Astrocyte of the hippocampus (primary cell): ENCODE measurements around the gene TMEM14C.
"Not testable (repeated sequence)": the region's sequence is repeated elsewhere in the genome, so short reads cannot be mapped to it uniquely, and the experiment has no call there.

ENCODE experiments used
- DNase-seq: peaks from one replicate; pipeline ENCODE4 v3.0.0; 2011; ENCODE audit warnings: low read depth, low spot score

TMEM14C gene

DNA sequence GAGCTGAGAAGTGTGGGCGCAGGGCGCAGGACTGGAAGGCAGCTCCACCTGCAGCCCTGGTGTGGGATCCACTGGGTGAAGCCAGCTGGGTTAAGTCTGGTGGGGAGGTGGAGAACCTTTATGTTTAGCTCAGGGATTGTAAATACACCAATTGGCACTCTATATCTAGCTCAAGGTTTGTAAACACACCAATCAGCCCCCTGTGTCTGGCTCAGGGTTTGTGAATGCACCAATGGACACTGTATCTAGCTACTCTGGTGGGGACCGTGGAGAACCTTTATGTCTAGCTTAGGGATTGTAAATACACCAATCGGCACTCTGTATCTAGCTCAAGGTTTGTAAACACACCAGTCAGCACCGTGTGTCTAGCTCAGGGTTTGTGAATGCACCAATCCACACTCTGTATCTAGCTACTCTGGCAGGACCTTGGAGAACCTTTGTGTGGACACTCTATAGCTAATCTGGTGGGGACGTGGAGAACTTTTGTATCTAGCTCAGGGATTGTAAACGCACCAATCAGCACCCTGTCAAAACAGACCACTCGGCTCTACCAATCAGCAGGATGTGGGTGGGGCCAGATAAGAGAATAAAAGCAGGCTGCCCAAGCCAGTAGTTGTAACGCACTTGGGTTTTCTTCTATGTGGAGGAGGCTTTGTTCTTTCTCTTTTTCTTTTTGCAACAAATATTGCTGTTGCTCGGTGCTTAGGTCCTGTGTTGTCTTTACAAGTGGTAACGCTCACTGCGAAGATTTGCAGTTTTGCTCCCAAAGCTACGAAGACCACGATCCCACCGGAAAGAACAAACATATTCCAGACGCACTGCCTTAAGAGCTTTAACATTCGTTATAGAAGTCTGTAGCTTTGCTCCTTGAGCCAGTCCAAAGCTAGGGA, 1.7 kb upstream of the TMEM14C start:
- DNase-seq, result not testable (repeated sequence)

DNA sequence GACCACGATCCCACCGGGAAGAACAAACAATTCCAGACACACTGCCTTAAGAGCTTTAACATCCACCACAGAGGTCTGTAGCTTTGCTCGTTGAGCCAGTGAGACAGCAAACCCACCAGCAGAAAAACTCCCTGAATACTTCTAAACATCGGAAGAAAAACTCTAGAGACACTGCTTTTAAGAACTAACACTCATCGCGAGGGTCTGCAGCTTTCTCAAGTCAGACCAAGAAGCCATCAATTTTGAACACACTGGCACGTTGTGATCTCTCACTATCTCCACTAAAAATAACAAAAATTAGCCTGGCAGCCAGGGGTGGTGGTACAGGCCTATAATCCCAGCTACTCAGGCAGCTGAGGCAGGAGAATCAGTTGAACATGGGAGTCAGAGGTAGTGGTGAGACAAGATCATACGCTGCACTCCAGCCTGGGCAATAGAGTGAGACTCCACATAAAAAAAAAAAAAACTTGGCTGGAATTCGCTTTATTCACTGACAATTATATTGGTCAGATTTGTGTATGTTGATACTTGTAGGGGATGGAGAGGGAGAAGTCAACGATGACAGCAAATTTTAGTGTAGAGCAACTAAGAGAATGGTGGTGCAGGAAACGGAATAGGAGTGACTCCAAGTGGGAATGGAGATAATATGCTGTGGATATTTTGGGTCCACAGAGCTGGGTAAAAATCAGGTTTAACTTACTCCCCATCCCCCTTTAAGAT, 860 bp upstream of the TMEM14C start:
- no peak for DNase-seq

DNA sequence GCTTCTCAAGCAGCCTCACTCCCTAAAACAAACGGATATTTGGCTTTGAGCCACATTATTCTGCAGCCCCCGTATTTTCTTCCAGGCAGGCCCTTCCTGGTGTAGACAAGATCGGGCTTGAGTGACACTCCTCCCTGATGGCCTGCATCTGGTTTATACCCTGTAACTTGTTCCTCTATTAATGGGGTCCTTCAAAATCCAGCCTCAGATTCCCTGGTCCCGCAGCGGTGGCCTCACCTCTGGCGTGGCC, 375 bp upstream of the TMEM14C start:
- no peak for DNase-seq

DNA sequence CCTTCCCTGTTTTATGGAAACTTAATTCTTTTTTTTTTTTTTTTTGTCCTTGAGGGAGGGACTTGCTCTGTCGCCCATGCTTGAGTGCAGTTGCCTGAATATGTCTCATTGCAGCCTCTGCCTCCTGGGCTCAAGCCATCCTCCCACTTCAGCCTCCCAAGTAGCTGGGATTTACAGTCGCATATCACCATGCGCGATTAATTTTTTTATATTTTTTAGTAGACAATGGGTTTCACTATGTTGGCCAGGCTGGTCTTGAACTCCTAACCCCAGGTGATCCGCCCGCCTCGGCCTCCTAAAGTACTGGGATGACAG, 654 bp downstream of the TMEM14C start:
- DNase-seq, result no peak

DNA sequence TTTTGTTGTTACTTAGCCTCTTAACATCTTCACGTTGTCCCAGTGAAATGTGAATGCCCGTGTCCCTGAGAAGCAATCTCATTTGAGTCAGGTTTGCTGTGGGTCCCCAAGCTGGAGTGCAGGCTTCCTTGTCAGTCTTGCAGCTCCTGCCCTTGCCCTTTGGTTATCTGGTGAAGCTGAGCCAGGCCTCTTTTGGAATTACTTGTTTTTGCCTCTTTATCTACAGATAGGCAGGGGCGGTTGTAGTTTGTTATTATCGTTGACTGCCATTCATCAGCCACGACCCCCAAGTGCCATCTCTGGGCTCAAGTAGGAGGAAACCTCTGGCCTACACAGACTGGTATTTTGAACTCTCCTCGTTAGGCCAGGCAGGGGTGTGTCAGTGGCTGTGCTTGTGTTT, 2.2 kb downstream of the TMEM14C start:
- DNase-seq, result no peak

DNA sequence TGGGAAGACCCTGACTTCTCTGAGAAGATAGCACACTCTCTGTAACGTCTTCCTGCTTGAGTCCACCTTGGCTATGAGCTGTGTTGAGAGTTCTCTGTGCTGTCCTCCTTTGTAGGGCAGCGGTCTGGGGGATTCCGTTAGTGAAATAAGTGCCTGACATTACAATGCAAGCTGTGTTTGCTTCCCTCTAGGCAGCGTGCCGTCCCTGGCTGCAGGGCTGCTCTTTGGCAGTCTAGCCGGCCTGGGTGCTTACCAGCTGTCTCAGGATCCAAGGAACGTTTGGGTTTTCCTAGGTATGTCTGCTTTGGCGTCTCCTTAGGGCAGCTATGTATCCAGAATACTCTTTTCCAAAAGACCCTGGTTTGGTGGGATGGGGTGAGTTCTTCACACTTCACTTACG, 2.8 kb downstream of the TMEM14C start:
- no peak for DNase-seq

DNA sequence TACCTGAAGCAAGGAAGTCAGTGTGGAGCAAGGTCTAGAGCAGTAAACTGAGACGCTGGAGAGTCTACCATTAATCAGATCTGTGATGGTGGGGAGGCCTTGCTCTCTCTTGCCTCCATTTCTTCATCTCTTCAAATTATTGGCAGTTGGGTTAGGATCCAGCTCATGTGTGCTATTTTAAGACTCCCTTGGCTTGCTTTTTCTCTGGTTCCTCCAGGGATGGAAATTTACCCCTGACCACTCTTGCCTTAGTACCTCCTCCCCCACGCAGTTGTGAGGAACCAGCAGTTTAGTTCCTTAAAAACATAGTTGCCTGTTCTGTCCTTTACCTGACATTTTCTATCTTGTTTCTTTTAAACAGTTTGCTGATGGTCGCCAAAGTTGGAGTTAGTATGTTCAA, 7.4 kb downstream of the TMEM14C start:
- DNase-seq, result no peak

DNA sequence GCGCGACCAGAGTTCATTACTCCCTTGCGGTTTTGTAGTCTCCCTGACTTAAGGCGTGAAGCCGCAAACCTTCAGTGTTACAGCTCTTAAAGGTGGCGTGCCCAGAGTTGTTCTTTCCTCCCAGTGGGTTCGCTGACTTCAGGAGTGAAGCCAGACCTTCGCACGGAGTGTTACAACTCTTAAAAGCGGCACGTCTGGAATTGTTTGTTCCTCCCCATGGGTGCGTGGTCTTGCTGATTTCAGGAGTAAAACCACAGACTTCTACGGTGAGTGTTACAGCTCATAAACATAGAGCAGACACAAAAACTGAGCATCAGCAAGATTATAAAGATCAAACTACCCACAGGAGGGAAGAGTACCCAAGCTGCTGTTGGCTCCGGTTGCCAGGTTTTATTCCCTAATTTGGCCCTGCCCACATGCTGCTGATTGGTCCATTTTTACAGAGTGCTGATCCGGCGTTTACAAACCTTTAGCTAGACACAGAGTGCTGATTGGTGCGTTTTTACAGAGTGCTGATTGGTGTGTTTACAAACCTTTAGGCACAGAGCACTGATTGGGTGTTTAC, 10.4 kb downstream of the TMEM14C start:
- DNase-seq, result no peak

DNA sequence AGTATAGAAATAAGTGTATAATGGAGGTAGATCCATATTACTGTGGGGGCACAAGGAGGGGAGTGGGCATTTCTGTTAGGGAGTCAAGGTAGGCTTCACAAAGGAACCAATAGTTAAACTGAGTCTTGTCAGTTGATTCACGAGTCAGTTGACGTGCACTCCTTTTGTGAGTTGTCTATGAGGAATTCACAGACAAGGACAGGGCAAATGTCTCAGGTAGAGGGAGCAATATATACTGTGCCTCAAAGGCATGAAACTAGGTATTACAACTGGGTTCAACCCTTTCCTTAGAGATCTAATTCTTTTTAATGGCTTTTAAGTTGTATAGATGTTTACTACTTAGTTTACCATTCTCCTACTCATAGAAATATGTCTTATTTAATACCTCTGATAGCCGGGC, 11.0 kb downstream of the TMEM14C start:
- DNase-seq, result no peak

DNA sequence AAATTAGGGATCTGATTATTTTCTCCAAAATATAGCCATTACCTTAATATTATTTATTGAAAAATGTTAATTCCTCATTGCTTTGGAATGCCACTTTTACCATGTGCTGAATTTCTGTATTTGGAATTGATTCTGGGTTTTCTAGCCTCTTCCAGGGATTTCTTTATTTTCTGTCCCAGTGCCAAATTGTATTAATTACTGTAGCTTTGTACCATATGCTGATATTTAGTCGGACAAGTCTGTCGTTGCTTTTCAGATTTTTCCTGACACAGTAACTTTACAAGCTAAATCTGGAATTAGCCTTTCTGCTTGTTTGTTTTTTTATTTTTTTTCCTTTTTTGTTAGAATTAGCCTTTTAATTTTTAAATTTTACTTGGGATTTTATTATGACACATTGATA, 13.9 kb downstream of the TMEM14C start:
- DNase-seq, result no peak

DNA sequence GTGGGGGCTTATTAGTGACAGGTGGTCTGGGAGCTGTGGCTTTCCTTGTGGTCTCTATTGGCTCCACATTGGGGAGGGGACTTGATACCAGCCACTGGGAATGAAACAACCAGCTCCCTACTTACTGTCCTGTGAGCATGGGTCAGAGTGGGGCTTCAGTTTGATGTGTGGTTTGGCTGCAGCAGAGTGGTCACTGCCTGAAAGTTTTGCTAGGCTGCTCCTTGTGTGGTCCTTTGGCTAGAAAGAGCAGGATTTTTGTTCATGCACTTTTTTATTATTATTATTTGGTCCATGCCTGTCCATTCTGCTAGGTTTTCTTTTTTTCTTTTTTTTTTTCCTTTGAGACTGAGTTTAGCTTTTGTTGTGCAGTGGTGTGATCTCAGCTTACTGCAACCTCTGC, 17.2 kb downstream of the TMEM14C start:
- DNase-seq, result no peak

DNA sequence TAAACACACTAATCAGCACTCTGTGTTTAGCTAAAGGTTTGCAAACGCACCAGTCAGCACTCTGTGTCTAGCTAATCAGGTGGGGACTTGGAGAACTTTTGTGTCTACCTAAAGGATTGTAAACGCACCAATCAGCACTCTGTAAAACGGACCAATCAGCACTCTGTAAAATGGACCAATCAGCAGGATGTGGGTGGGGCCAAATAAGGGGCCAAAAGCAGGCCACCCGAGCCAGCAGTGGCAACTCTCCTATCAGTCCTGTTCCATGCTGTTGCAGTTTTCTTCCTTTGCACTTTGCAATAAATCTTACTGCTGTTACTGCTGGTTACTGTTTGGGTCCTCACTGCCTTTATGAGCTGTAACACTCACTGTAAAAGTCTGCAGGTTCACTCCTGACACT, 18.8 kb downstream of the TMEM14C start:
- DNase-seq, result not testable (repeated sequence)

DNA sequence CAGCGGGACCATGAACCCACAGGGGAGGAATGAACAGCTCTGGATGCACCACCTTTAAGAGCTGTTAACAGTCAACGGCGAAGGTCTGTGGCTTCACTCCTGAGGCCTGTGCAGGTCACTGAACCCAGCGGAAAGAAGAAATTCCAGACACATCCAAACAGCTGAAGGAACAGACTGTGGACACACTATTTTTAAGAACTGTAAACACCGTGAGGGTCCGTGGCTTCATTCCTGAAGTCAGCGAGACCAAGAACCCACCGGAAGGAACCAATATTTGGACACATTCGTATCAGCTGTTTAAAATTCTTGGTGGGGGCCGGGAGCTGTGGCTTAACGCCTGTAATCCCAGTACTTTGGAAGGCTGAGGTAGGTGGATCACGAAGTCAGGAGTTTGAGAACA, 19.4 kb downstream of the TMEM14C start:
- no peak for DNase-seq

DNA sequence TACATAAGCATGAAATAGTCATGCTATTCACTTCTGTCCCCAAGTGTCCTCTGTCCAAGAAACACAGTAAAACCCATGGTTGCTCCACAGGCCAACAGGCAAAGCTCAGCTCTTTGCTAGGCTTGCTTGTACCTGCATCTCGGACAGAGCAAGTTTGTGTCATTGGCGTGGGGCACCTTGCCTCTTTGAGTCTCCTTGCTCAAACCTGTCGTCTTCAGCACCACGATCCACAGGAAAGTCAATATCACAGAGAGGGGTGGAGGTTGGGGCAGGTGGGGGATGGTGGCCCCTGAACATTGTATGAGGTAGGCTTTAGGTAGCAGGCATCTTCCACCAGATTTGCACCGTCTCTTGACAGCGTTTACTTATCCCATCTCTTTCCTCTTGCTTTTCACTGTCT, 20.6 kb downstream of the TMEM14C start:
- DNase-seq, result no peak

DNA sequence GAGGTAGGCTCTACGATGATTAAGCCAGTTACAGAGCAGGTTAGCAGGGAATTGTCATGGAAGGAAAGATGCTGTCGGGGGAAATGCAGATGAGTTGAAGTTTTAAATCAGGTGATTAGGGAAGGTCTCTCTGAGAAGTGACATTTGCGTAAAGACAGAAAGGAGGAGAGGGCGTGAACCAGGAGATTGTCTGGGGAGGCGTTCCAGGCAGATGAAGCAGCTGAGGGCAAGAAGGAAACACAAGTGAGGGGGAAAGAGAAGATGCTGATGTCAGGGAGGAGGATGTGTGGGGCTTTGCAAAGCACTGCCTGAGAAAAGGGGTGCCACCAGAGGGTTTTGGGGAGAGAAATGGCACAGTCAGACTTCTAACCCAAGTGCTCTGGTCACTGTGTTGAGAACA, 22.2 kb downstream of the TMEM14C start:
- DNase-seq, result no peak

DNA sequence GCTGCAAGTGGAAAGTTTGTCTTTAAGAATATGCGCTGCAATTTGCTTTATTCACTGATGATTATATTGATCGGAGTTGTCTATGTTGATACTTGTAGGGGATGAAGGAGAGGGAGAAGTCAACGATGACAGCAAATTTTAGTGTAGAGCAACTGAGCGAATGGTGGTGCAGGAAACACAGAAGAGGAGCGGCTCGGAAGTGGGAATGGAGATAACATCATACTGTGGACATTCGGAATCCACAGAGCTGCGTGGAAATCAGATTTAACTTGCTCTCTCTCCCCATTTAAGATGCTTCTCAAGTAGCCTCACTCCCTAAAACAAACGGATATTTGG, 24.0 kb downstream of the TMEM14C start:
- DNase-seq, result no peak

DNA sequence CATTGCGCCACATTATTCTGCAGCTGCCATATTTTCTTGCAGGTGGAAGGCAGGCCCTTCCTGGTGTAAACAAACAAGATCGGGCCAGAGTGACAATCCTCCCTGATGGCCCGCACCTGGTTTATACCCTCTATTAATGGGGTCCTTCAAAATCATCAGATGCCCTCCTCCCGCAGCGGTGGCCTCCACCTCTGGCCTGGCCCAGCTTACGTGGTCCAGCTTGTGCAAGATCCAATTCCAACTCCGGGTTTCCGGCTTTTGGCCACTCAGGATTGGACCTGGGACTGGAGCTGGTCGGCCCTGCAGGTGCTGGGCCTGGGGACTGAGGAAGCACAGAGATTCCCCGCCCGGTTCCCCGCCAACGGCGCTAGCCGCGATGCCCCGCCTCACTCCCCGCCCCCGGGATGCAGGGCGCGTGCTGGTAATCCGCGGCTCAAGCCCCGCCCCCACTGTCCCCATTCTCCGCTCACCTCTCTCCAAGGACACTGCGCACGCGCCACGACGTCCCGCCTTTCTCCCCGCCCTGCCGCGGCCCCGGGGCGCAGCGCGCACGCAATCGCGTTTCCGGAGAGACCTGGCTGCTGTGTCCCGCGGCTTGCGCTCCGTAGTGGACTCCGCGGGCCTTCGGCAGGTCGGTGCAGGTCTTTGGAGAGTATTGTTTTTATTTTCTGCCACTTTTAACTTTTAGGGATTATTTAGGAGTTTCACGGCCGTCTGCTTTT, 24.5 kb downstream of the TMEM14C start, which contains the start of gene TMEM14B:
TSS of gene TMEM14B (plus strand) at position 555 of the 722 bp plus-strand sequence. CDS start 1,441 bp downstream, outside the sequence.
- peak; percentile 99 for DNase-seq

DNA sequence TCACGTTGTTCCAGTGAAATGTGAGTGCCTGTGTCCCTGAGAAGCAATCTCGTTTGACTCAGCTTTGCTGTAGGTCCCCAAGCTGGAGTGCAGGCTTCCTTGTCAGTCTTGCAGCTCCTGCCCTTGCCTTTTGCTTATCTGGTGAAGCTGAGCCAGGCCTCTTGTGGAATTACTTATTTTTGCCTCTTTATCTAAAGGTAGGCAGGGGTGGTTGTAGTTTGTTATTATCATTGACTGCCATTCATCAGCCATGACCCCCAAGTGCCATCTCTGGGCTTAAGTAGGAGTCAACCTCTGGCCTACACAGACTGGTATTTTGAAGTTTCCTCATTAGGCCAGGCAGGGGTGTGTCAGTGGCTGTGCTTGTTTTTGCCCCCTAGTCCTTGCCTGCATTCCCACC, 26.9 kb downstream of the TMEM14C start:
- DNase-seq, result no peak

DNA sequence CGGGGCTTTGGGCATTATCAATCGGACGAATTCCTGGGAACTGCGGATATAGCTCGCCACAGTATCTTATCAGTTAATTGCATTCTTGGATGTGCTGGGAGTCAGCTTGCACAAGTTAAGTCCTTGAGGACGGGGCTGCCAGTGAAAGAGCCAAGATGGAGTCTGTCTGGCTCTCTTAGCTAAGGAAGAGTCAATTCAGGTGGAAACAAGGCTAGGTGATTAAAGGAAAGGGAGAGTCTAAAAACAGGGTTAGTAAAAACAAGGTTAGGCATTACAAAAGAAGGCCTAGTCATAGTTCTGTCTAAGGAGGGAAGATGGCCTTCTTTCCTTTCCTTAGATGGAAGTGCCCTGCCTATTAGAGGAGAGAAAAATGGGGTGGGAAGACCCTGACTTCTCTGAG, 27.7 kb downstream of the TMEM14C start:
- DNase-seq, result not testable (repeated sequence)

DNA sequence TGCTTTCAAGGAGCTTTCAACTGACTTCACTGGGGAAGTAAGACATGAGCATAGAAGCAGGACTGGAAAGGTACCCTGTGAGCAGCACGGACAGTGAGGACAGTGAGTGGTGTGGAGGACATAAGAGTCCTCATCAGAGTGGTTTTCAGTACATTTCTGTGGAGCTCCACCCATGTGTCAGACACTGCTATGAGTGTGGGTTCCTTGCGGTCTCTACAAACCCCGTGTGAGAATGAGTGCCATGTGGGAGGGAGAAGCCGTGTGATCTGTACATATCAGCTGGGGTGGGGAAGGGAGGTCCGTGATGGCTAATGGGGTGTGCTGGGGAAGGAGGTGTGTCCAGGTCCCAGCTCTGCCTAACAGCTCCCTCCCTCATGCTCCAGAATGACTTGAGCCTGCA, 28.9 kb downstream of the TMEM14C start:
- DNase-seq, result not testable (repeated sequence)

DNA sequence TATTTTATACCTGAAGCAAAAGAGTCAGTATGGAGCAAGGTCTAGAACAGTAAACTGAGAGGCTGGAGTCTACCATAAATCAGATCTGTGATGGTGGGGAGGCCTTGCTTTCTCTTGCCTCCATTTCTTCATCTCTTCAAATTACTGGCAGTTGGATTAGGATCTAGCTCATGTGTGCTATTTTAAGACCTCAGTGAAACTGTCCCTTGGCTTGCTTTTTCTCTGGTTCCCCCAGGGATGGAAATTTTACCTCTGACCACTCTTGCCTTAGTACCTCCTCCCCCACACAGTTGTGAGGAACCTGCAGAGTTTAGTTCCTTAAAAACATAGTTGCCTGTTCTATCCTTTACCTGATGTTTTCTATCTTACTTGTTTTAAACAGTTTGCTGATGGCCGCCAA, 33.2 kb downstream of the TMEM14C start:
- no peak for DNase-seq

DNA sequence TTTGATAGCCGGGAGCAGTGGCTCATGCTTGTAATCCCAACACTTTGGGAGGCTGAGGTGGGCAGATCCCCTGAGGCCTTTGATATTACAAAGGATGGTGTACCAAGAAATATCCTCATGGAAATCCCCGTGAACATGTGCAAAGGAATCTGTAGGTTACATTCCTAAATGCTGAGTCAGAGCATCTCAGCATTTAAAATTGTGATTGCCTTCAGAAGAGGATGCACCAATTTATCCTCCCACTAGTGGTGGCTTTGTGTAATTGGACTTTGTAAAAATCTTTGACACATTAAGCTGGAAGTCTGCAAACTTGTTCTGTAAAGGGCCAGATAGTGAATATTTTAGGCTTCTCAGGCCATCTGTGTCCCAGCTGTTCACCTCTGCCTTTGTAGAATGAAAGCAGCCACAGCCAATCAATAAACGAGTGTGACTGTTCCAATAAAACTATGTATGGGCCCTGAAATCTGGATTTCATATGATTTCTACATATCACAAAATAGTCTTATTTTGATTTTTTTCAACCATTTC, 36.5 kb downstream of the TMEM14C start:
- peak; percentile 91 for DNase-seq
